GM21515 (cell line): ENCODE results near the gene ATP6V1G2.
A peak's percentile ranks its signal among the peaks of the same experiment; 100 is the strongest.
"Not testable (repeated sequence)": the region's sequence is repeated elsewhere in the genome, so short reads cannot be mapped to it uniquely, and the experiment has no call there.

Experiments
- ATAC-seq: cut with Tn5 transposase; IDR thresholded peaks from one replicate; pipeline ENCODE4 v1.9.1; 2021; ENCODE audit not compliant: unreplicated experiment

The ATP6V1G2 gene

DNA sequence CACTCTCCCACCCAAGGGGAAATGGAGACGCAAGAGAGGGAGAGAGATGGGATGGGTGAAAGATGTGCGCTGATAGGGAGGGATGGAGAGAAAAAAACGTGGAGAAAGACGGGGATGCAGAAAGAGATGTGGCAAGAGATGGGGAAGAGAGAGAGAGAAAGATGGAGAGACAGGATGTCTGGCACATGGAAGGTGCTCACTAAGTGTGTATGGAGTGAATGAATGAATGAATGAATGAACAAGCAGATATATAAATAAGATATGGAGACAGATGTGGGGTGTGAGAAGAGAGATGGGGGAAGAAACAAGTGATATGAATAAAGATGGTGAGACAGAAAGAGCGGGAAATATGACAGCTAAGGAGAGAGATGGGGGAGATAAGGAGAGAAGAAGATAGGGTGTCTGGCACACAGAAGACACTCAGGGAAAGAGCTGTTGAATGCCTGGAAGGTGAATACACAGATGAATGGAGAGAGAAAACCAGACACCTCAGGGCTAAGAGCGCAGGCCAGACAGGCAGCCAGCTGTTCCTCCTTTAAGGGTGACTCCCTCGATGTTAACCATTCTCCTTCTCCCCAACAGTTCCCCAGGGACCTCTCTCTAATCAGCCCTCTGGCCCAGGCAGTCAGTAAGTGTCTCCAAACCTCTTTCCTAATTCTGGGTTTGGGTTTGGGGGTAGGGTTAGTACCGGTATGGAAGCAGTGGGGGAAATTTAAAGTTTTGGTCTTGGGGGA is 29.7 kb upstream of the ATP6V1G2 start:
- ATAC-seq: no peak

DNA sequence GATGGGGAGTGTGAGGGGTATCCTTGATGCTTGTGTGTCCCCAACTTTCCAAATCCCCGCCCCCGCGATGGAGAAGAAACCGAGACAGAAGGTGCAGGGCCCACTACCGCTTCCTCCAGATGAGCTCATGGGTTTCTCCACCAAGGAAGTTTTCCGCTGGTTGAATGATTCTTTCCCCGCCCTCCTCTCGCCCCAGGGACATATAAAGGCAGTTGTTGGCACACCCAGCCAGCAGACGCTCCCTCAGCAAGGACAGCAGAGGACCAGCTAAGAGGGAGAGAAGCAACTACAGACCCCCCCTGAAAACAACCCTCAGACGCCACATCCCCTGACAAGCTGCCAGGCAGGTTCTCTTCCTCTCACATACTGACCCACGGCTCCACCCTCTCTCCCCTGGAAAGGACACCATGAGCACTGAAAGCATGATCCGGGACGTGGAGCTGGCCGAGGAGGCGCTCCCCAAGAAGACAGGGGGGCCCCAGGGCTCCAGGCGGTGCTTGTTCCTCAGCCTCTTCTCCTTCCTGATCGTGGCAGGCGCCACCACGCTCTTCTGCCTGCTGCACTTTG is 29.0 kb upstream of the ATP6V1G2 start, which contains the start of gene TNF:
Gene TNF (plus strand): TSS at position 231 of the 567 bp plus-strand sequence. CDS start 177 bp downstream, at position 408.
- no peak for ATAC-seq

DNA sequence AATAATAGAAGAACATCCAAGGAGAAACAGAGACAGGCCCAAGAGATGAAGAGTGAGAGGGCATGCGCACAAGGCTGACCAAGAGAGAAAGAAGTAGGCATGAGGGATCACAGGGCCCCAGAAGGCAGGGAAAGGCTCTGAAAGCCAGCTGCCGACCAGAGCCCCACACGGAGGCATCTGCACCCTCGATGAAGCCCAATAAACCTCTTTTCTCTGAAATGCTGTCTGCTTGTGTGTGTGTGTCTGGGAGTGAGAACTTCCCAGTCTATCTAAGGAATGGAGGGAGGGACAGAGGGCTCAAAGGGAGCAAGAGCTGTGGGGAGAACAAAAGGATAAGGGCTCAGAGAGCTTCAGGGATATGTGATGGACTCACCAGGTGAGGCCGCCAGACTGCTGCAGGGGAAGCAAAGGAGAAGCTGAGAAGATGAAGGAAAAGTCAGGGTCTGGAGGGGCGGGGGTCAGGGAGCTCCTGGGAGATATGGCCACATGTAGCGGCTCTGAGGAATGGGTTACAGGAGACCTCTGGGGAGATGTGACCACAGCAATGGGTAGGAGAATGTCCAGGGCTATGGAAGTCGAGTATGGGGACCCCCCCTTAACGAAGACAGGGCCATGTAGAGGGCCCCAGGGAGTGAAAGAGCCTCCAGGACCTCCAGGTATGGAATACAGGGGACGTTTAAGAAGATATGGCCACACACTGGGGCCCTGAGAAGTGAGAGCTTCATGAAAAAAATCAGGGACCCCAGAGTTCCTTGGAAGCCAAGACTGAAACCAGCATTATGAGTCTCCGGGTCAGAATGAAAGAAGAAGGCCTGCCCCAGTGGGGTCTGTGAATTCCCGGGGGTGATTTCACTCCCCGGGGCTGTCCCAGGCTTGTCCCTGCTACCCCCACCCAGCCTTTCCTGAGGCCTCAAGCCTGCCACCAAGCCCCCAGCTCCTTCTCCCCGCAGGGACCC is 28.0 kb upstream of the ATP6V1G2 start:
- no peak for ATAC-seq

DNA sequence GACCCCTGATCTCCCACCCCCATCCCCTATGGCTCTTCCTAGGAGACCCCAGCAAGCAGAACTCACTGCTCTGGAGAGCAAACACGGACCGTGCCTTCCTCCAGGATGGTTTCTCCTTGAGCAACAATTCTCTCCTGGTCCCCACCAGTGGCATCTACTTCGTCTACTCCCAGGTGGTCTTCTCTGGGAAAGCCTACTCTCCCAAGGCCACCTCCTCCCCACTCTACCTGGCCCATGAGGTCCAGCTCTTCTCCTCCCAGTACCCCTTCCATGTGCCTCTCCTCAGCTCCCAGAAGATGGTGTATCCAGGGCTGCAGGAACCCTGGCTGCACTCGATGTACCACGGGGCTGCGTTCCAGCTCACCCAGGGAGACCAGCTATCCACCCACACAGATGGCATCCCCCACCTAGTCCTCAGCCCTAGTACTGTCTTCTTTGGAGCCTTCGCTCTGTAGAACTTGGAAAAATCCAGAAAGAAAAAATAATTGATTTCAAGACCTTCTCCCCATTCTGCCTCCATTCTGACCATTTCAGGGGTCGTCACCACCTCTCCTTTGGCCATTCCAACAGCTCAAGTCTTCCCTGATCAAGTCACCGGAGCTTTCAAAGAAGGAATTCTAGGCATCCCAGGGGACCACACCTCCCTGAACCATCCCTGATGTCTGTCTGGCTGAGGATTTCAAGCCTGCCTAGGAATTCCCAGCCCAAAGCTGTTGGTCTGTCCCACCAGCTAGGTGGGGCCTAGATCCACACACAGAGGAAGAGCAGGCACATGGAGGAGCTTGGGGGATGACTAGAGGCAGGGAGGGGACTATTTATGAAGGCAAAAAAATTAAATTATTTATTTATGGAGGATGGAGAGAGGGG is 27.1 kb upstream of the ATP6V1G2 start:
- ATAC-seq: no peak

DNA sequence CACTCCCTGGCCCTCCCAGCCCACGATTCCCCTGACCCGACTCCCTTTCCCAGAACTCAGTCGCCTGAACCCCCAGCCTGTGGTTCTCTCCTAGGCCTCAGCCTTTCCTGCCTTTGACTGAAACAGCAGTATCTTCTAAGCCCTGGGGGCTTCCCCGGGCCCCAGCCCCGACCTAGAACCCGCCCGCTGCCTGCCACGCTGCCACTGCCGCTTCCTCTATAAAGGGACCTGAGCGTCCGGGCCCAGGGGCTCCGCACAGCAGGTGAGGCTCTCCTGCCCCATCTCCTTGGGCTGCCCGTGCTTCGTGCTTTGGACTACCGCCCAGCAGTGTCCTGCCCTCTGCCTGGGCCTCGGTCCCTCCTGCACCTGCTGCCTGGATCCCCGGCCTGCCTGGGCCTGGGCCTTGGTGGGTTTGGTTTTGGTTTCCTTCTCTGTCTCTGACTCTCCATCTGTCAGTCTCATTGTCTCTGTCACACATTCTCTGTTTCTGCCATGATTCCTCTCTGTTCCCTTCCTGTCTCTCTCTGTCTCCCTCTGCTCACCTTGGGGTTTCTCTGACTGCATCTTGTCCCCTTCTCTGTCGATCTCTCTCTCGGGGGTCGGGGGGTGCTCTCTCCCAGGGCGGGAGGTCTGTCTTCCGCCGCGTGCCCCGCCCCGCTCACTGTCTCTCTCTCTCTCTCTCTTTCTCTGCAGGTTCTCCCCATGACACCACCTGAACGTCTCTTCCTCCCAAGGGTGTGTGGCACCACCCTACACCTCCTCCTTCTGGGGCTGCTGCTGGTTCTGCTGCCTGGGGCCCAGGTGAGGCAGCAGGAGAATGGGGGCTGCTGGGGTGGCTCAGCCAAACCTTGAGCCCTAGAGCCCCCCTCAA is 25.9 kb upstream of the ATP6V1G2 start, which contains the start of gene LTA:
Gene LTA (plus strand): TSS at position 249 of the 871 bp plus-strand sequence. CDS start 454 bp downstream, at position 703.
- ATAC-seq: peak; percentile 35

DNA sequence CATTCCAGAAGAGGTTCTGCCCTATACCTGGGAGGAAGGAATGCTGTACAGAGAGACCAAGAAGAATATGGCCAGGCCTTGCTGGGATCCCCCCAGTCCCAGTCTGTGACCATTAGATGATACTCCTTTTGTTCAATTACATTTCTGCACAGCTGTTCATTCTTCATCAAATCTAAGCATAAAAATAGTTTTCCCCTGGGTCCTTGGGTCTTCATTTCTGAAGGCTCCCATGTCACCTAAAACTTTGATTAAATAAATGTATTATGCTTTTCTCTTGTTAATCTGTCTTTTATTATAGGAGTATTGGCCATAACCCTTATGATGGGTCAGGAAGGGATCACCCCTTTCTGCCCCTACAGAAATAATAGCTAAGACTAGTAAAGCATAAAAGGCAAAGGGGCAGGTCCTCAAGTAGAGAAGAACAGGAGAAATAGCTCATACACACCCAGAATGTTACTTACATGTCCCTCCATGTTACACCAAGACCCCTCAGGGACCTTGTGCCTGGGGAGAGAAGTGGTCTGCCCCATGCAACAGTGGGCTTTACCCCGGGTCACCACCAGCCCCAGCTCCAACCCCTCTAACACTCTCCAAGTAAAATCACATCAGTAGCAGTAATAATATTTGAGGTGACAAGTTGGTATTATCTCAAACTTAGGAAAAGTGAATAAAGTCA is 23.6 kb upstream of the ATP6V1G2 start:
- no peak for ATAC-seq

DNA sequence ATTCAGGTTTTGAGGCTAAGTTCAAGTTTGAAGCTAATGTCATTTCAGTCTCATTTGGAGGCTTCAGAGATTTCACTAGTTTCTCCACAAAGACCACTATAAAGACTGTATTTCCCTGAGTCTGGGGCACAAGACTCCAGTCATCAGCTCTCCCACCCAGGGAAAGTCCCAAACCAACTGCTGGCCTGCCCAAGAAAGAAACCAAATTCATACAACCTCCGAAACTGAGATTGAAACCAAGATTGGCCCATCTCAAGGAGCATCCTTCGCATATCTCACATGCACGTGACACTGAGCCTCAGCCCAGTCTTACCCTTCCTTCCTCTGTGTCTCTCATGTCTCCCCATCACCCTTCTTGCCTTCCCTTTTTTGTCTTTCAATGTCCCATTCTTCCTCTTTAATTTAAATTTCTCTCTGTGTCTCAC is 22.1 kb upstream of the ATP6V1G2 start:
- peak; percentile 59 for ATAC-seq

DNA sequence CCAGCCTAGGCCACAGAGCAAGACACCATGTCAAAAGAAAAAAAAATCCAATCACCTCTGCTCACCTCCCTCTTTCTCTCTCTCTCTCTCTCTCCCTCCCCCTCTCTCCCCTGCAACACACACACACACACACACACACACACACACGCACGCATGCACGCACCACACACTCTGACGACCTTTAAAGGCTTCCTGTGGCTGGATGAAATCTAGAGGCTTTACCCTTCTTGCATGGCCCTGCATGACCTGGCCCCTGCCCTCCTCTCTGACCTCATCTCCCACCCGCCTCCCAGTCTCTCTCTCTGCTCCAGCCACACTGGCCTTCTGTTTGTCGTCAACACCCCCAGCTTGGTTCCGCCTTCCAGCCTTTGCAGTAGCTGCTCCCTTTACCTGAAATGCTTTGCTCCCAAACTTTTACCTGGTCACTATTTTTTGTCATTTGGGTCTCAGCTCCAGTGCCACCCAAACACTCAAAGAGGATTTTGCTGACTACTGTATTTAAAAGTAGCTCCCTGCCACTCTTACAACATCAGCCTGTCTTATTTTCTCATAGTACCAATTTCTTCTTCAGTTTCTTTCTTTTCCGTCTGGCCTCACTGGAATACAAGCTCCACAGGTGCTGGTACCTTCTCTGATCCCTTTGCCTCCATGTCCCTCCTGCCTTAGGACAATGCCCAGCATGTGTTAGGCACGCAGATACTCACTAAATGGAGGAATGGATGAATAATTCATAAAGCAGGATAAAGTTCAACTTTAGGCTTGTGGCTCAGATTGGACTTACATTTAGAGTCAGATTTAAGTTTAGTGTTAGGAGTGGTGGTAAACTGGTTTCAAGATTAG is 21.3 kb upstream of the ATP6V1G2 start:
- no peak for ATAC-seq

DNA sequence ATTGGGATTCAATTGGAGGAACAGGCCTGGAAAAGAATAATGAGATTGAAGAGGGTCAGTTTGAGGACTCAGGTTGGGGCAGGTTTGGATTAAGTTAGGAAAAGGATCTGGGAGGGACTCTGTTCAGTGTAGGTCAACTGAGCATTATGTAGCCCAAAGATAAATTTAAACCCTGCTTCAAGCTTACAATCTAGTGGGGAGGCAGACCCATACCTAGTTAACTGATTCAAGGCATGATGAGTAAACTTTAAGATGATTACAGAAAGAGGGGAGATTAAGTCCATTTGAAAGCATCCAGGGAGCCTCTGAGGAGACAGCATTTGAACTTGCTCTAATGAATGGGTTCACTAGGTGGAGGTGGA is 14.3 kb upstream of the ATP6V1G2 start:
- no peak for ATAC-seq

DNA sequence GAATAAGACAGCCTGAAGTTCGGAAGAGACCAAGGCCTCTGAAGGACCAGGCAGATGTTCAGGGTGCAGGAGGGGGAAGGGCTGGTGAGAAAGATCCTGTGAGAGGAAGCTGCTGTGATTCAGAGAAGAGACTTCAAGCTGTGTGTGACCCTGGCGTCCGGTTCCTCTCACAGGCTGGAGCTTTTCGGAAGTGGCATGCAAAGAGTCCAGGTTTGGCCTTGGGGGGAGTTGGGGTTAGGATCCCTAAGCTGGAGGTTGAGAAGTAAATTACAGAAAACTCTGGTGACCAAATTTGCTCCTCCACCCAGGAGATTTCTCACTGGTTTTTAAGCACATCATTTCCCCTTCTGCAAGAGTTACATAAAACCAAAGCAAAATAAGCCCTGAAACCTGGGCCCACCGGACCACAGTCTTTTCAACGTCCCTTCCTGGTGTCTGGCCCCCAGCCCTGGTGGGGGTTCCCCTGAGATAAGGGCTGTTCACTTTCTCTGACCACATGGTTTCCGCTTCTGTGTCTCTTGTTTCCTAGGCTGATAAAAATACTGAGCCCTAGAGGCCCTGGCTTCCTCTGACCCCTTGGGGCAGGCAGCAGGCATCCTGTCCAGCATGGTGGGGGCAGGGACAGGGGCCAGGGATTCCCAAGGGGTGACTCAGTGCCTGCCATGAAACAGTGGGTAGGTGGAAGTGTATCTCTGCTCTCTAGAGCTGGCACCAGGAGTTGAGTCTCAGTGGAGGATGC is 13.7 kb upstream of the ATP6V1G2 start:
- ATAC-seq: peak; percentile 63

DNA sequence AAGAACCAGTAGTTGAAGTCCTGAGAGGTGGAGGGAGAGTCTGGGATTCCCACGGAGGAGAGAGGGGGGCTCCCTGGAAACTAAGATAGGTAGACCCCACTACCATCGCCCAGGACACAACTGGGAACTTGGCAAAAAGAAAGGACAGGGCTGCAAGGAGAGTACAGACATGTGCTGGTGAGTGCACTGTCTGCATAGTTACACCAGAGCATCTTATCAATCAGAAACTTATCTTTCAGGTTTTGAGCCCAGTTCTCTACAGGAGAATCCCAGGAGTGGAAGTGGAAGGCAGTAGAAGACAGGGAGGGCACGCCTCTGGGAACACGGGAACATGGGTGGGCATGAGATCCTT is 13.2 kb upstream of the ATP6V1G2 start:
- ATAC-seq: no peak

DNA sequence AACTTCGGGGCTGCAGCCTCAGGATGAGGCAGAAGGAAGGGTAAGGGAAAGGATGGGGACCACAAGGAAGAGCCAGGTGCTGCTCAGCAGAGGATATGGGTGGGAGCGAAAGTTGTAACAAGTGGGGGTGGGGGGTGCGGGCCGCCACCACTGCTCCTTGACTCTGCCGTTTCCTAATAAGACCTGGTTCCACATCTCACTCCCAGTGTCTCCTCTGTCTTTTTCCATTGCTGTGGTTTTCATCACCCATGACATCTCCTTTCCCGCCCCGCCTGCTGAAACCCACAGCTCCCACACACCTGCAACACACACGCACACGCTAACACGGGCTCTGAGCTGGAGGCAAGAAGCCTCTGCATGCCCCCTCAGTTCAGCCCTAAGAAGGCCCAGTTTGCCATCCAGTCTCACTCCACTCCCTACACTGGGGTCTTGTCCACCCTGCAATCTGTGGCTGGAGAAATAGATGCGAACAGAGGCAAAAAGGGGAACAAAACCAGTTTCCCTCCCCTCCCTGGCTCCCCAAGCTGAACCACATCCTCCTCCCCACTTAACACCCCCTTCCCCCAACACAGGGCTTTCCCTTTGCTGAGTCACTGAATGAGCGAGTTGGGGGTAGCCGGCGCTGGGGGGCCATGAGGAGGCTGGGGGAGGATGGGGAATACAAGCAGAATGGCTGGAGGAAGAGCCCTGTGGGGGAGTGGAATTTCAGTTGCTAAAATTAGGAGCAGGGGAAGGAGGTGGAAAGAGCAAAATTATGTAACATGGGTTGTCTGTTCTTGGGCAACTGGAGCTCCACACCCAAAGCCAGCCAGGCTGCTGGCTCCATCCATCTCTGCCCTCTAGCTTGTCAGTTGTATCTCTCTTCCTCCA is 12.5 kb upstream of the ATP6V1G2 start:
- peak; percentile 35 for ATAC-seq

DNA sequence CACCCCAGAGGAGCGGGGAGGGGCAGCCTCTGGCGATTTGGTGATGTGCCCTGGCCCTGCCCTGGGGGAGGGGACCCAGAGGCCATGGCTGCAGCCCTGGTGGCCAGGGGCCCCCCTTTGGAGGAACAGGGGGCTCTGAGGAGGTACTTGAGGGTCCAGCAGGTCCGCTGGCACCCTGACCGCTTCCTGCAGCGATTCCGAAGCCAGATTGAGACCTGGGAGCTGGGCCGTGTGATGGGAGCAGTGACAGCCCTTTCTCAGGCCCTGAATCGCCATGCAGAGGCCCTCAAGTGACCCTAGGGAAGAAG is 11.9 kb upstream of the ATP6V1G2 start:
- no peak for ATAC-seq

DNA sequence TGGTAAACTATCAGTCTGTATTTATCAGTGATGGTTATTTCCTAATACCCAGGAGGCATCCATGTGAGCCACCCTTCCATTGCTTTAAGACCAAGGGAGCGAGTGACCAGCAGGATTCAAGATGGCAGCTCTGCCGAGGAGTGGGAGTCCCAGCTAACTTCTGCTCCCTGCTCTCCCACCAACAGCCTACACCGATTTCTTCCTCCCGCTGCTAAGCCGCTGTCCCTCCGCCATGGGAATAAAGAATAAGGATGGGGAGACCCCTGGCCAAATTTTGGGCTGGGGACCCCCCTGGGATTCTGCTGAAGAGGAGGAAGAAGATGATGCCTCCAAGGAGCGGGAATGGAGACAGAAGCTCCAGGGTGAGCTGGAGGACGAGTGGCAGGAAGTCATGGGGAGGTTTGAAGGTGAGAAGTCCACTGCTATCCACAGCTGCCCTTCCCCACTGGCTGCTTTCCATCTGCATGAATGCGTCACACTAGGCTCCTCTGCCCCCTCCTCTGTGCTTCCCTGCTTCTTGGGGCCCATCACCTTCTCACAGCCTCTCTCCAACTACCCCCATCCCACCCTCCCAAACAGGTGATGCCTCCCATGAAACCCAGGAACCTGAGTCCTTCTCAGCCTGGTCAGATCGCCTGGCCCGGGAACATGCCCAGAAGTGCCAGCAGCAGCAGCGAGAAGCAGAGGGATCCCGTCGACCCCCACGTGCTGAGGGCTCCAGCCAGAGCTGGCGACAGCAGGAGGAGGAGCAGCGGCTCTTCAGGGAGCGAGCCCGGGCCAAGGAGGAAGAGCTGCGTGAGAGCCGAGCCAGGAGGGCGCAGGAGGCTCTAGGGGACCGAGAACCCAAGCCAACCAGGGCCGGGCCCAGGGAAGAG is 11.3 kb upstream of the ATP6V1G2 start:
- no peak for ATAC-seq

DNA sequence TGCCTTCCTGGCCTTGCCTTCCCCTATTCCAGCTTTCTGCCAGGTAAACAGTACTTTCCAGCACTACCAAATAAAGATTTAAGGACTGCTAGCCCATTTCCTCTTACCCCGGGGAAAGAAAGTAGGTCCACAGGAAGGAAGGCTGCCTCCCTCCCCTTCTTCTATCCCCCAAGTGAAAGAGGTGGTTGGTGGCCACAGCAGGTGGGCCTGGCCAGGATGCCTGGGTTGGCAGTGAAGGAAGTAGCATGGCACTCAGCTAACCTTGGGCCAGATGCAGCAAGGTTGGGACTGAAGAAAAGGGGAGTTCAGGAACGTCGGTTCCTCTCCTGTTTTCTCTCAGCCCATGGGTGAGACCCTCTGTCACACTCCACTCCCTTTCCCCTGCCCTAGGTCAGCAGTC is 9.9 kb upstream of the ATP6V1G2 start:
- ATAC-seq: no peak

DNA sequence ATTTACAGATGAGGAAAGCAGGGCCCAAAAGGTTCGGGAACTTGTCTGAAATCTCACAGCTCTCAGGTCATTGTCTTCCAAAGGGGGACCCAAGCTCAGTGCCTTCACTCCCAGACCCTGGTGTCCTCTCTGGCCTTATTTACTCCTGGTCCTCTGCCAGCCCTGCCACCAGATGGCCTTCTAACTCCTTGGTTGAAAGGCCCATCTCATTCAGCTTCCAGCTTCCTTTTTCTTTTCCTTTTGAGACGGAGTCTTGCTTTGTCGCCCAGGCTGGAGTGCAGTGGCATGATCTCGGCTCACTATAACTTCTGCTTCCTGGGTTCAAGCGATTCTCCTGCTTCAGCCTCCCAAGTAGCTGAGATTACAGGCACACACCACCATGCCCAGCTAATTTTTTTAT is 5.0 kb upstream of the ATP6V1G2 start:
- not testable (repeated sequence) for ATAC-seq
